ENCODE results near the gene SLC41A2. TPM values are rescaled to one million over a fixed set of nuclear protein-coding genes. Genes with fewer than 3 reads are reported as not detected.

Gene SLC41A2
- polyA plus RNA-seq, 1 experiment: 1.2 TPM

DNA sequence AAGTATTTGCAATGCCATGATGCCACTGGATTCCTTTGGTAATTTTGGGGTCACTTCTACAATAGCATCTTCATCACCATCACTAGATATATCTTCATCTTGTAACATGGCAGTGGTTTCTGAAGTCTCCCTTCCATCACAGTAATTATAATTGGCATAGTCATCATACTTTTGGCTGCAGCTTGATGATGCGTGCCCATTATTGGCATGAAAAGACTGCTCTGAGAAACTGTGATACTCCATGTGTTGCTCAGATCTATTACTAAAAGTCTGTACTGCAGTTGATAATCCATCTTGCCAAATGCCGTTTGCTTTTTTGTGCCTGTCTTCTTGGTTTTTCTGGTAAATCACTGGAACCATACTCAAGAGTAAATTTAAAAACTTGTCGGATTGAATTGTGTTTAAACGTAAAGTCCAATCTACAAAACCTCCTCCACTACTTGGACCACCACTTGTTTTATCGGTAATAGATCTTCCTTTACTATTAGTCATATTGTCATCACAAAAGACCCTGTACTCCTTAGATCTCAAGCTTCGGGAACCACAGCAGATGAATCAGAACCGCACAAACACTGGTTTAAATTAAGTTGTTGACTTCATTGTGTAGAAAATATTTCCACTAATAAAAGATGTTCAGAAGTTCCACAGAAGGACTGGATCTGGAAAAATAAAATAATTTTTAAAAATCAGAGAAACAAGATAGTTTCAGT lies 29.9 kb downstream of the SLC41A2 start:
- TF ChIP-seq CTCF (IDR thresholded peaks at IDR 0.05; ENCODE audit: insufficient read depth, low read depth, low read length): no peak
- no peak for DNase-seq (ENCODE audit: low read depth)
- CTCF ChIA-PET: no interaction called here
- POLR2A ChIA-PET: no interaction called here
- Histone ChIP-seq H3K27me3 (ENCODE audit: control insufficient read depth, insufficient read depth, low read length) (no peaks in the 10 kb centered on the region), H3K36me3 (ENCODE audit: control insufficient read depth, insufficient read depth, low read length) (no peaks in the 10 kb centered on the region), H3K4me3 (ENCODE audit: low read depth, low read length) (no peak overlapping the region)

- ChIA-PET POLR2A (no interaction called here), CTCF (no interaction called here)
- no peak for DNase-seq (ENCODE audit: low read depth)
- Histone ChIP-seq H3K27me3 (ENCODE audit: control insufficient read depth, insufficient read depth, low read length) (no peaks in the 10 kb centered on the region), H3K4me3 (ENCODE audit: low read depth, low read length) (no peak overlapping the region), H3K36me3 (ENCODE audit: control insufficient read depth, insufficient read depth, low read length) (no peaks in the 10 kb centered on the region)
- TF ChIP-seq CTCF (IDR thresholded peaks at IDR 0.05; ENCODE audit: insufficient read depth, low read depth, low read length): no peak
These were observed 32.6 kb downstream of the SLC41A2 start for GRCh38 chr12:104925501-104925900.

DNA sequence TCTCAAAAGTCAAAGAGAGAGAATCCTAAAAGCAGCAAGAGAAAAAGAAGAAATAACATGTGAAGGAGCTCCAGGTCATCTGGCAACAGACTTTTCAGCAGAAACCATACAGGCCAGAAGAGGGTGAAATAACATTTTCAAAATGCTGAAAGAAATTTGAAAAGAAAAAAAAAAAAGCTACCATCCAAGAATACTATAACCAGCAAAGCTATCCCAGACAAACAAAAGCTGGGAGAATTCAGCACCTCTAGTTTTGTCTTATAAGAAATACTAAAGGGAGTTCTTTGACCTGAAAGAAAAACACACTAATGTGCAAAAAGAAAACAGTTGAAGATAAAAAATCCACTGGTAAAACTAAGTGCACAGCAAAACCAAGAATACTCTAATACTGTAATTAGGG lies 36.8 kb downstream of the SLC41A2 start:
- H3K4me3 ChIP-seq (ENCODE audit: low read depth, low read length): no peak overlapping the region
- POLR2A ChIA-PET: no interaction called here
- no peak for TF ChIP-seq CTCF (IDR thresholded peaks at IDR 0.05; ENCODE audit: insufficient read depth, low read depth, low read length)
- H3K36me3 ChIP-seq (ENCODE audit: control insufficient read depth, insufficient read depth, low read length): no peaks in the 10 kb centered on the region
- CTCF ChIA-PET: interaction anchor here (1.5 kb wide), 1 partner anchor 539 kb away, joined by 5 read pairs; no protein-coding TSS in a partner anchor
- DNase-seq (ENCODE audit: low read depth): no peak
- H3K27me3 ChIP-seq (ENCODE audit: control insufficient read depth, insufficient read depth, low read length): no peaks in the 10 kb centered on the region

DNA sequence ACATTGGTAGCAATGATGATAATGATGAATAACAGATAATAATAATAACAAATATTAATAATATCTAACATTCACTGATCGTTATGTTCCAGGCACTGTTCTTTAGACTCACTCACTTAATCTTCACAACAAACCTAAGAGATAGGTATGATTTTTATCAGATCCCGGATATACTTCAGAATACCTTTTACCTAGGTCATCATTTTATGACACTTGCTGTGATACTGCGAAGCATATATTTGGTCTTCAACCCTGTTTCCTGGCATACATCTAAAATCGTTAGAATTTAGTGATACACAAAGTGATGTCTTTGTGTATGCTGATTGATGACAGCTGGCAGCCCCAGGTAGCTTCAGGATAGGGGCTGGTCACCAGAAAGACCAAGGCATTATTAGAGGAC lies 46.1 kb downstream of the SLC41A2 start:
- DNase-seq (ENCODE audit: low read depth): no peak
- POLR2A ChIA-PET: no interaction called here
- TF ChIP-seq CTCF (IDR thresholded peaks at IDR 0.05; ENCODE audit: insufficient read depth, low read depth, low read length): no peak
- Histone ChIP-seq H3K4me3 (ENCODE audit: low read depth, low read length) (no peak overlapping the region), H3K27me3 (ENCODE audit: control insufficient read depth, insufficient read depth, low read length) (no peaks in the 10 kb centered on the region), H3K36me3 (ENCODE audit: control insufficient read depth, insufficient read depth, low read length) (no peaks in the 10 kb centered on the region)
- CTCF ChIA-PET: interaction anchor here (1.7 kb wide), 1 partner anchor 12 kb away, joined by 6 read pairs; no protein-coding TSS in a partner anchor

DNA sequence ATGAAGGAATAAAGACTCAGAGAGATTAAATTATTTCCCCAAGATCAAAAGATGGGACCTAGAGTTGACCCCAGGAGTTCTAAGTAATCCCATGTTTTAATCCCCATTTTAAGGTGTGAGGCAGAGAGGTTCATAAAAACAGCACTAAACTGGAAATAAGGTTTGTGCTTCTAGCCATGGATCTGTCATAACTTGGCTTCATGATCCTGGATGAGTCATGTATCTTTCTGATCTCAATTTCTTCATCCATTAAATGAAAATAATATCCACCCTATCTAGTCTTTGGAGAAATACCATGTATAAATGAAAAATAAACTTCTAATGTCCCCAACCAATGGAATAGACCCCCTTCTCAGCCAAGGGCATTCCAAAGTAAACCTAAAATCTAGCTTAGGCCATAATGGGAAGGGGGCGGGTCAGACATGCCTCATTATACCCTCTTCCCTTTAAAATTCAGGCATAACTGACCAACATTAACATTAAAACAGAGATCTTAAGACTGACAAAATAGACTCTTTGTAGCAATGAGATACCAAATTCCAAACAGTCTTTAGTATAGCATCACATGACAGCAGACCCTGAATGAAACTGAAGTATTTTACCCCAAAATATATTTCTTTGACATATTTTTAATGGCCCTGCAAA lies 47.8 kb downstream of the SLC41A2 start:
- Histone ChIP-seq H3K27me3 (ENCODE audit: control insufficient read depth, insufficient read depth, low read length) (no peaks in the 10 kb centered on the region), H3K36me3 (ENCODE audit: control insufficient read depth, insufficient read depth, low read length) (no peaks in the 10 kb centered on the region), H3K4me3 (ENCODE audit: low read depth, low read length) (no peak overlapping the region)
- no peak for TF ChIP-seq CTCF (IDR thresholded peaks at IDR 0.05; ENCODE audit: insufficient read depth, low read depth, low read length)
- ChIA-PET CTCF (no interaction called here), POLR2A (no interaction called here)
- no peak for DNase-seq (ENCODE audit: low read depth)

Measured in BJ (cell line).